Peyer's patch (tissue), 4 donors: ENCODE results near the gene PDGFD.

Experiments
- CTCF ChIP-seq, 6 experiments: fragments of 450-650 bp in 4 of 6; fragments of 200-600 bp in 2 of 6; sonication (generic) in 1 of 6; IDR thresholded peaks; one replicate each; pipeline ENCODE4 v1.5.1; 2017 to 2019; ENCODE audit warnings: antibody characterized with exemption in 6 of 6, mild to moderate bottlenecking in 3 of 6, moderate library complexity in 1 of 6
- POLR2A ChIP-seq, 2 donors: fragments of 450-650 bp; IDR thresholded peaks; one replicate each; pipeline ENCODE4 v1.5.1; 2017; ENCODE audit warnings: antibody characterized with exemption in 2 of 2, mild to moderate bottlenecking in 2 of 2, moderate library complexity in 2 of 2

GRCh38 chr11:104024572-104024971, 139.4 kb downstream of the PDGFD start:
- no peak for TF ChIP-seq CTCF (IDR thresholded peaks at IDR 0.05)
- TF ChIP-seq POLR2A (IDR thresholded peaks at IDR 0.05), result no peak
